Measurements from ENCODE around the gene FMNL2. TPM values are rescaled to one million over a fixed set of nuclear protein-coding genes. Genes with fewer than 3 reads are reported as not detected.

Gene FMNL2
- total and polyA plus RNA-seq, 2 experiments from 2014 or later: 16.5 to 45.4 TPM

GRCh38 chr2:152354909-152355308 lies 19.9 kb downstream of the FMNL2 start:
- H3K79me2 ChIP-seq (replicated peaks; ENCODE audit: insufficient read depth): peaks cover 88% of the 10 kb centered on the region
- no peak for ATAC-seq

More at GRCh38 chr2:152354909-152355308, 19.9 kb downstream of the FMNL2 start:
- Histone ChIP-seq H3K9me2 (ENCODE audit: insufficient read depth) (no peaks in the 10 kb centered on the region), H3K27ac (ENCODE audit: low read depth) (no peak overlapping the region), H3K4me3 (no peak overlapping the region), H3K4me2 (no peak overlapping the region), H3F3A (replicated peaks; ENCODE audit: low read depth) (no peaks in the 10 kb centered on the region), H2AFZ (no peak overlapping the region), H3K27me3 (ENCODE audit: insufficient read depth) (no peaks in the 10 kb centered on the region), H4K20me1 (replicated peaks; ENCODE audit: insufficient read depth) (peaks cover 37% of the 10 kb centered on the region), H3K4me1 (ENCODE audit: insufficient read depth) (no peaks in the 10 kb centered on the region), H3K36me3 (ENCODE audit: insufficient read depth) (no peaks in the 10 kb centered on the region)
- H3K9me3 Mint-ChIP-seq: no peaks in the 10 kb centered on the region
- TF ChIP-seq NANOG (IDR thresholded peaks at IDR 0.05; ENCODE audit: borderline replicate concordance) (no peak), ZNF462 (CRISPR knock-in tag; IDR thresholded peaks at IDR 0.05) (no peak), JUNB (IDR thresholded peaks at IDR 0.05; ENCODE audit: unreplicated experiment) (no peak), CTCF (conservative IDR thresholded peaks at IDR 0.05; ENCODE audit: low read depth in 2 of 2) (no peak), EZH2phosphoT487 (IDR thresholded peaks at IDR 0.05; ENCODE audit: unreplicated experiment) (no peak), ZNF331 (CRISPR knock-in tag; IDR thresholded peaks at IDR 0.05; ENCODE audit: low read depth) (no peak), REST (IDR thresholded peaks at IDR 0.05; ENCODE audit: unreplicated experiment) (no peak)
- peaks cover 12% of the 10 kb centered on the region; the same call in 2 of the 3 replicates for H3K36me3 Mint-ChIP-seq (ENCODE audit: low read depth)
- no peaks in the 10 kb centered on the region for H3K27me3 Mint-ChIP-seq (ENCODE audit: insufficient read depth, low read depth, poor library complexity)
- no peak overlapping the region for H3K4me3 Mint-ChIP-seq
- DNase-seq (ENCODE audit: low spot score): no peak
- no peak overlapping the region for H3K27ac Mint-ChIP-seq
- no peaks in the 10 kb centered on the region; the same call in 1 of the 3 replicates for H3K4me1 Mint-ChIP-seq
